ENCODE results near the gene ABCD3.

ABCD3 gene

DNA sequence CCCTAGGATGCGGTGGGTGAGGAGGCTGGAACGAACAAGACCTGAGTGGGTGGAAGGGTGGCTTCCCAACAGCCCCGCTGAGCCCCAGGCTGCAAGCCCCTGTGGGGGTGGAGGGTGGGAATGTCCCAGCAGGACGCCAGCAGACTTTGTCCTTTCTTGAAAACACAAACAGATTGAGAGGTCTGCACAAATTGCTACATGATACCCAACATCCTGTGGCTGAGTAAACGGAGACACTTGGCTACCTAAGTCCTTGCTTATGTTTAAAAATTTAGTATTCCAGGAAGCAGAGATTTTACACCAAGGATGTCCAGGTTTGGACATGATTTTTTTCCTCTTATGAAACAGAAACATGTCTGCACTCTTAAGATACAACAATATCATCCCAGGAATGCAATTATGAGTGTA is 135.1 kb downstream of the ABCD3 start:
- no peak for DNase-seq (ENCODE audit: low read depth)
- TF ChIP-seq, protein P1, sequence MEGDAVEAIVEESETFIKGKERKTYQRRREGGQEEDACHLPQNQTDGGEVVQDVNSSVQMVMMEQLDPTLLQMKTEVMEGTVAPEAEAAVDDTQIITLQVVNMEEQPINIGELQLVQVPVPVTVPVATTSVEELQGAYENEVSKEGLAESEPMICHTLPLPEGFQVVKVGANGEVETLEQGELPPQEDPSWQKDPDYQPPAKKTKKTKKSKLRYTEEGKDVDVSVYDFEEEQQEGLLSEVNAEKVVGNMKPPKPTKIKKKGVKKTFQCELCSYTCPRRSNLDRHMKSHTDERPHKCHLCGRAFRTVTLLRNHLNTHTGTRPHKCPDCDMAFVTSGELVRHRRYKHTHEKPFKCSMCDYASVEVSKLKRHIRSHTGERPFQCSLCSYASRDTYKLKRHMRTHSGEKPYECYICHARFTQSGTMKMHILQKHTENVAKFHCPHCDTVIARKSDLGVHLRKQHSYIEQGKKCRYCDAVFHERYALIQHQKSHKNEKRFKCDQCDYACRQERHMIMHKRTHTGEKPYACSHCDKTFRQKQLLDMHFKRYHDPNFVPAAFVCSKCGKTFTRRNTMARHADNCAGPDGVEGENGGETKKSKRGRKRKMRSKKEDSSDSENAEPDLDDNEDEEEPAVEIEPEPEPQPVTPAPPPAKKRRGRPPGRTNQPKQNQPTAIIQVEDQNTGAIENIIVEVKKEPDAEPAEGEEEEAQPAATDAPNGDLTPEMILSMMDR (IDR thresholded peaks at IDR 0.05; ENCODE audit: control insufficient read depth, extremely low read depth, insufficient read depth), result no peak

DNA sequence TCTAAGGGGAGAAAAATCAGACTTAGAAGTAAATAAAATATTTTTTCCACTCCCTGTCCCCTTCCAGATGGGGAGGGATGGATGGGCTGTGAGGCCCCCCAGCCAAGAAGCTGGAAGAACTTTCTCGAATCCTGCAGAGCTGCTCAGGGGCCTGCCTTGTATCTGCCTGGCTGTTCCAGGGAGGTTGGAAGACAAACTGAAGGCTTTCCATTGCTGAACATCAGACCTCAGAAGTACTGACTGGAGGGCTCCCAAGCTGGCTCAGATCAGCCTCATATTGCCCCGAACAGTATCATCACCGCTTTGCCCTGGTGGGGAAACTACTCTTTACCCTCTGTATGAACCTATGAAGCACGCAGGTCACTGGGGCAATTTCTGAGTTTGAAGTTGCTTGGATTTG is 135.7 kb downstream of the ABCD3 start:
- TF ChIP-seq, protein P1 (IDR thresholded peaks at IDR 0.05; ENCODE audit: control insufficient read depth, extremely low read depth, insufficient read depth), result no peak
- H3K4me3 ChIP-seq (ENCODE audit: low read depth, low read length), result no peak overlapping the region
- no peak for DNase-seq (ENCODE audit: low read depth)

More for the DNA sequence above, 135.1 kb downstream of the ABCD3 start:
- H3K4me3 ChIP-seq (ENCODE audit: low read depth, low read length), result no peak overlapping the region

DNA sequence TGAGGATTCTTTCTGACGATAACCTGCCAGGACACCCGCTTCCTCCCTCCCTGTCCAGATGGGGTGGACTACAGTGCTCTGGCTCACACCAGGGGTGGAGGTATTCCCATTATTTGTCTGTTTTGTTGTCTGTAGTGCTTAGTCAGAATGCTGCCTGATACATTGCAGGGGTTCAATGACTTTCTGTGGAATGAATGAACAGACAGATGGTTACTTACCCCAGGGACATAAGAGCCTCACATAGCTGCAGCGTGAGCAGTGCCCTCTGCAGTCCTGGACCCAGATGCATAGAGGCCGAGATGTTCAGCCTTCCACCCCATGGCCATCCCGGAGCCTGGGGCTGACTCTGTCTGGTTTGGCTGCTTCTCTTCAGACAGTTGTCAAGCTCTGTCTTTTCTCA is 136.4 kb downstream of the ABCD3 start:
- no peak for DNase-seq (ENCODE audit: low read depth)
- TF ChIP-seq, protein P1 (IDR thresholded peaks at IDR 0.05; ENCODE audit: control insufficient read depth, extremely low read depth, insufficient read depth), result no peak
- H3K4me3 ChIP-seq (ENCODE audit: low read depth, low read length), result no peak overlapping the region

DNA sequence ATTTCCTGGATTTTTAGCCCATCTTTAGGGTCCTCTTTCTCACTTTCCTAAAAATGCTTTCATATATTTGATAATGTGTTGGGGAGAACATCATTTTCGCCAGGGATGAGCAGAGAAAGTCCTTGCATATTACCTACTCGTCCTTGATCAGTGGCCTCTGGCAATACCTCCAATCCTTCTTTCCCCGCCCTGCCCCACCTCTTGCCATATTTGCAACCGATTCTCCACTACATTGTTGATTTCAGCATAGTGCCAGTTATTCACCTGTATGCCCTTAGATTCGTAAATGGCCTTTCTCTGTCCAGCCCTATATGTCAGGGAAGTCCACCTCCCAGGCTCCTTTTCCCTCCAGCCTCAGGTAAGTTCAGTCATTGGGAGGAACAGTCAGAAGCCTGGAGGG is 136.9 kb downstream of the ABCD3 start:
- TF ChIP-seq, protein P1 (IDR thresholded peaks at IDR 0.05; ENCODE audit: control insufficient read depth, extremely low read depth, insufficient read depth), result no peak
- no peak overlapping the region for H3K4me3 ChIP-seq (ENCODE audit: low read depth, low read length)
- DNase-seq (ENCODE audit: low read depth), result no peak

DNA sequence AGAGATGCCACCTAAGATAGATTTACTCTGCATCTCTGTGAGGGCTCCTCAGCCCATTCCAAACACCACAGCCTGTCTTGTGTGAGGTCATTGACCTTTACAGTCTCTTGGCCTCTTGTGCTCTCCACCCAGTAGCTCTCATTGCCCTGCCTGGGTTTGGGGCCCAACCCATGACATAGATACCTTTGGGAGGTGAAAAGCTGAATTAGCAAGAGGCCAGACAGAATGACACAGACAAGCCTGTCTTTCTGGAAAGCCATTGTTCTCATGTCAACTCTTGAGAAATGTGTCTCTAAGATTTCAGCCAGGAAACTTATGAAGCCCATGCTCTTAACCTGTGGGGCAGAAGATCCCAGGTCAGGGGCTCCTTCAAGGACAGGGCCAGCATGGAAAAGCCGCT is 141.7 kb downstream of the ABCD3 start:
- no peak overlapping the region for H3K4me3 ChIP-seq (ENCODE audit: low read depth, low read length)
- no peak for DNase-seq (ENCODE audit: low read depth)
- TF ChIP-seq, protein P1 (IDR thresholded peaks at IDR 0.05; ENCODE audit: control insufficient read depth, extremely low read depth, insufficient read depth), result no peak

DNA sequence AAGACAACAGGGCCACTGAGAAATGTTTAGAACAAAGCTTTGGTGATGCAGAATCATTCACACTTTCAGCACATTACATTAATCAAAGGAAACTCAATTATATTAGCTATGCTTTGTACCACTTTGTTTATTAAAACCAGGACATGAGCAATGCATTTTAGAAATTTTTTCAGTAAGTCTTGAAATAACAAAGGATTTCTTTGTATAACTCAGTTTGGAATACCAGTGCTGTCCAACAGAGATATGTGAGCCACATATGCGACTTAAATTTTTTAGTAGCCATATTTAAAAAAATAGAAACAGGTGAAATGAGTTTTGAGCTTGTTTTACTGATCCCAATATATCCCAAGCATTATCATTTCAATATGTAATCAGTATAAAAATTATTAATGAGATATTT is 142.1 kb downstream of the ABCD3 start:
- H3K4me3 ChIP-seq (ENCODE audit: low read depth, low read length), result no peak overlapping the region
- TF ChIP-seq, protein P1 (IDR thresholded peaks at IDR 0.05; ENCODE audit: control insufficient read depth, extremely low read depth, insufficient read depth), result no peak
- DNase-seq (ENCODE audit: low read depth), result no peak

DNA sequence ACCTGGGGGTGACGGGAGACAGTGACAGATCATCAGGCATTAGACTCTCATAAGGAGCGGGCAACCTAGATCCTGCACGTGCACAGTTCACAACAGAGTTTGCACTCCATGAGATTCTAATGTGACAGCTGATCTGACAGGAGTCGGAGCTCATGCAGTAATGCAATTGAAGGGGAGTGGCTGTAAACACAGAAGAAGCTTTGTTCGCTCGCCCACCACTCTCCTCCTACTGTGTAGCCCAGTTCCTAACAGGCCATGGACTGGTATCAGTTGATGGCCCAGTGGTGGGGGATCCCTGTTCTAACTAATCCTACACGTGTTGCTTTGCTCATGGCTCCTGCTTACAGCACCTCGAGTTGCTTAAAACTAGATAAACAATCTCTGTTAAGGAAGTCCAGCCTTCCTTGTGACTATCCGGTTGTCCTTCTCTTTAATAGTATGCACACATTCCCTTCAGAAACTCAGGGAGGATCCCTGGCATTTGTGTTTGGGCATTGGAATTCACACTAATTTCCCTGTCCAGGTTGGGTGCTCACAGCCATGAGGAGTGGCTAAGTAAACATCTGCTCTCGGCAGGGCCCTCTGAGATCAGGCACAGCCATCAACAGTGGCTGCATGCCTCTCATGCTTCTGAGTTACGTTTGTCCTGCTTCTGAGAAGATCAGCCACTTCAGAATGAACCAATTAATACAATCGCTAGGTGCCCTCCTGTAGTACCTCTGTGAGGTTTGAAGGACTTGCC is 144.5 kb downstream of the ABCD3 start:
- DNase-seq (ENCODE audit: low read depth), result no peak
- TF ChIP-seq, protein P1 (IDR thresholded peaks at IDR 0.05; ENCODE audit: control insufficient read depth, extremely low read depth, insufficient read depth), result no peak
- no peak overlapping the region for H3K4me3 ChIP-seq (ENCODE audit: low read depth, low read length)

Measured in LNCaP clone FGC (cell line).